GM18868 (cell line): ENCODE measurements around the gene DIRAS1.
A peak's percentile ranks its signal among the peaks of the same experiment; 100 is the strongest.

ENCODE experiments used
- ATAC-seq: cut with Tn5 transposase; IDR thresholded peaks from one replicate; pipeline ENCODE4 v1.9.1; 2021; ENCODE audit warnings: mild to moderate bottlenecking, moderate library complexity; ENCODE audit not compliant: unreplicated experiment

DIRAS1 gene

DNA sequence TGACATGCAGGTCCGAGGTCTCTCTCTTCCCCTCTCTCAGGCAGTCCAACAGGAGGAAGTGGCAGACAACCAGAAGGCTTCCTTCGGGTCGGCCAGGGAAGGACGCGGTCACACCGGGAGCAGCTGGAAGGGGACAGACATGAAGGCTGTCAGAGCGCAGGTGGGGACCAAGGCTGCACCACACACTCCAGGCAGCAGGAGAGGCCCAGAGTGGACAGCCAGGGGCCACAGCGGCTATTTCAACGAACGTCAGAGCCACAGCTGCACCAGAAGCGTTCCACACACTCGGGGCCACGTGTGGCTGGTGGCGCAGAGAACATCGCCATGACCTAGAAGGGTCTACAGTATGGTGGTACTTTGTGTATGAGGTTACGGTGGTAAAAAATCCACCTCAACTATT, 34.6 kb upstream of the DIRAS1 start:
- ATAC-seq = no peak

DNA sequence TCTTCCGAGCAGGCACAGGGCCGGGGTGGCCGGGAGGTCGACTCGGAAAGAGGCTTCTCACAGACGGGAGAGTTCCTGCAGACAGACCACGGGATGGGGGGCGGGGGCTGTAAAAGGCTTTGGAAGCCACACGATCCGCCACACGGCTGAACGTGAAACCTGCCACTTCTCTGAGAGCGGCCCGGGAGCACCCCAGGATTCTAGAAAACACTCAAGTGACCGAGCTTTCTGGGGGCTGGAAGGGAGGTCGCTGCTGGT, 34.2 kb upstream of the DIRAS1 start:
- ATAC-seq = no peak

DNA sequence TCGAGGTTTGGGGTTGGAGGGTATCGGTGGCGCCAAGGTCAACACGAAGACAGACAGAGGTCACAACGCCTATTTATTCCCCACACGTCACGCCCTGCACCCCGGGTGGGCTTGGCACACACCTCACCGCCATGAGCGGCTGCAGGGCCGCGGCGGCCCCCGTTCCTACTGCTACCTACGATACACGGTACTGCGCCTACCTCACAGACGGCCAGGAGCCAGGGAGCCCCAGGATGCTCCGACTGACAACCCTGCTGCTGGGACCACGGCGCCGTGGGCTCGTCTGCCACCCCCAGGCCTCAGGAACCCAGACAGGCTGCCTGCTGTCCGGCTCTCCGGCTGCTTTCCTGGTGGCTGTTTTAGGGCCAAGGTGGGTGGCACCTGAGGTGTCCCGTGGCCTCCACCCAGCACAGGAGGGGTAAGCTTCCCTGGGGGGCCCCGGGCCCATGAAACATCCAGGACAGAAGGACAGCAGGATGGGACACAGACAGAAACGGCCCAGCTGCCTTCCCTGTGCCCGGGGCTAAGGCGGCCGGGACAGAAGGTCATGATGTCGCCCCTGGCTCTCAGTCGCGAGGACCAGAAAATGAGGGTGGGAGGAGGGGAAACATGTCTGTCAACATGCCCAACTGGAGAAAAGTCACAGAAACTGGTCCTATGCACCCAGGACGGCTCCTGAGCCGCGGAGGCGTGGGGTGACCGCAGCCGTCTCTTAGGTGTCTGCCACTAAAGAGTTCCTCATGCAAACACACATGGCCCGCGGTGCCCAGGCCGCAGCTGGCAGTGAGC, 33.7 kb upstream of the DIRAS1 start:
- no peak for ATAC-seq

DNA sequence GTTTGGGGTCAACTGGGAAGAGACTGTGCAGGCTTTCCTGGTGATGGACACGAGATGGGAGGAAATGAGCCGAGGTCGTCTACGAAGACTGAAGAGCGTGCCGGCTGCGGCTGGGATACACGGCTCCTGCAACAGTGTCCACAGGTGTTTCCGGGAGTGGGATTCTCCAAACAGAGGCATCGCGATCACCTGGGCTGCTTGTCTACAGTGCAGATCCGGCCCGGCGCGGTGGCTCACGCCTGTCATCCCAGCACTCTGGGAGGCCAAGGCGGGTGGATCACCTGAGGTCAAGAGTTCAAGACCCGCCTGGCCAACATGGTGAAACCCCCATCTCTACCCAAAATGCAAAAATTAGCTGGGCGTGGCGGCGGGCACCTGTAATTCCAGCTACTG, 30.3 kb upstream of the DIRAS1 start:
- no peak for ATAC-seq

DNA sequence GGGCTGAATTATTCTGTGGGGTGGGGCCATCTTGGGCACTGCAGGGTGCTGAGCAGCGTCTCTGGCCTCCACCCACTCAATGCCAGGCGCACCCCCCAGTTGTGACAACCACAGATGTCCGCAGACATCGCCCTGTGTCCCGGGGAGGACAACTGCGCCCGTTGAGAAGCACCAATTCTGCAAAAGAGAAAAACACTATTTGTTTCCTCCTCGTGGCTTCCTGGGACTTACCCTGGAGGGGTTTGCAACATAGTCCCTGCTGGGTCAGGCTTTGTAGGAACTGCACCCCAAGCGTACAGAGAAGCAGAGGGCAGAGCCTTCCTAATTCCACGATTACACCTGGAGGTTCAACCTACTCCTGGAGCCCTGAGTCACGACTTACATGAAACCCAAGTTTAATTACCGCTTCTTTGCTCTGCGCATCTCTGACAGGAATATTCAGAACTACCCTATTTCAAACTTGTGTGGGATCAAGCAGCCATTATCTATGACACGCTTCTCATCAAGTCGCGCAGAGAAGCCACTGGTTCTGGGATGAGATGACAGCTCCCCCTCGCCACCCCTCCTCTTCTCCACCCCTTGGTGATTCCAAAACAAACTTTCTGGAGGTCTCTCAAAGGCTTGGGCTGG, 29.8 kb upstream of the DIRAS1 start:
- no peak for ATAC-seq

DNA sequence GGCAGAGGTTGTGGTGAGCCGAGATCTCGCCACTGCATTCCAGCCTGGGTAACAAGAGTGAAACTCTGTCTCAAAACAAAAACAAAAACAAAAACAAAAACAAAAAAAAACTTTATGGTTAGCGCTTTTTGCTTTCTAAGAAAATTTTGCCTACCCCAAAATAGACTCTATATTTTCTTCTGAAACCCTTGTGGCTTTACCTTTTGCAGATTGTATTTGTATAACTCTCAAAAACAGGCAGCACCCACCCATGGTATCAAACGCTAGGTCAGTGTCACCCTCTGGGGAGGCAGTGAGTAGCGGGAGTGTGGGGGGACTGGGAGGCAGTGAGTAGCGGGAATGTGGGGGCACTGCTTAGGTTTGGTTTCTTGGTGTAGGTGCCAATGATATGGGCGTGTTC, 26.2 kb upstream of the DIRAS1 start:
- no peak for ATAC-seq

DNA sequence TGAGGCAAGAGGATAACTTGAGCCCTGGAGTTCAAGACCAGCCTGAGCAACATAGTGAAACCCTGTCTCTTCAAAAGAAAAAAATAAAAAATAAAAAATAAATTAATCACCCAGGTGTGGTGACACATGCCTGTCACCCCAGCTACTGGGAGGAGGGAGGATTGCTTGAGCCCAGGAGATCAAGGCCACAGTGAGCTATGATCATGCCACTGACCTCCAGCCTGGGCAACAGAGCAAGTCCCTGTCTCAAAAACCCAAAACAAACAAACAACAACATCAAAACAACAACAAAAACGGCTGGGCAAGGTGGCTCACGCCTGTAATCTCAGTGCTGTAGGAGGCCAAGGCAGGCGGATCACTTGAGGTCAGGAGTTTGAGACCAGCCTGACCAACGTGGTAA, 22.9 kb upstream of the DIRAS1 start:
- ATAC-seq = no peak

DNA sequence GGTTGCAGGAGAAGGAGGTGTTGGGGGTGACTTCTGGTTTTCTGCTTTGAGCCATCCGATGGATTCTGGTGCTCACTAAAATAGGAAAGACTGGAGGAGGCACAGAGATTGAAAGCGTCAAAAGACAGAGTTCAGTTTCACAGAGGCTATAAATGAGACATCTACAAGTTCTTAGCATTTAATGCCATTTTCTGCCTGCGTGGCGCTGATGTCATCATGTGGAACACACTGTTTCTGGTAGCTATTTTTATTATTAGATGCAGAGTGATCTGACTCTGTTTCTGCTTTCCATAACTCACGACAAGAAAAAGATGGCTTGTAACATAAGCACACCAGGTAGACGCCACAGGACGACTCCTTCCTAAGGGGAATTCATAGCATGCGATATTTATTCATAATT, 21.9 kb upstream of the DIRAS1 start:
- ATAC-seq = no peak

DNA sequence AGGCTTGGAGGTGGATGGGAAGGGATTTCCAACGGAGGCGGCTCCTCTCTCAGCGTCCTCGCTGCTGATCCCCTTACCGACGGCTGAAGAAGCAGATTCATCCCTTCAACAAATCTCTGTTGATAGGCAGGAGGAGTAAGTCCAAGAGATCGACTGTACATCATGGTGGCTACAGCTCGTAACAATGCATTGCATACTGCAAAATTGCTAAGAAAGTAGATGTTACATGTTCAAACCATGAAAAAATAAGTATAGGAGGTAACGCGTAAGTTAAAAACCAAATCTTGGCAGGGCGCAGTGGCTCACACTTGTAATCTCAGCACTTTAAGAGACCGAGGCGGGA, 19.1 kb upstream of the DIRAS1 start:
- ATAC-seq = no peak

DNA sequence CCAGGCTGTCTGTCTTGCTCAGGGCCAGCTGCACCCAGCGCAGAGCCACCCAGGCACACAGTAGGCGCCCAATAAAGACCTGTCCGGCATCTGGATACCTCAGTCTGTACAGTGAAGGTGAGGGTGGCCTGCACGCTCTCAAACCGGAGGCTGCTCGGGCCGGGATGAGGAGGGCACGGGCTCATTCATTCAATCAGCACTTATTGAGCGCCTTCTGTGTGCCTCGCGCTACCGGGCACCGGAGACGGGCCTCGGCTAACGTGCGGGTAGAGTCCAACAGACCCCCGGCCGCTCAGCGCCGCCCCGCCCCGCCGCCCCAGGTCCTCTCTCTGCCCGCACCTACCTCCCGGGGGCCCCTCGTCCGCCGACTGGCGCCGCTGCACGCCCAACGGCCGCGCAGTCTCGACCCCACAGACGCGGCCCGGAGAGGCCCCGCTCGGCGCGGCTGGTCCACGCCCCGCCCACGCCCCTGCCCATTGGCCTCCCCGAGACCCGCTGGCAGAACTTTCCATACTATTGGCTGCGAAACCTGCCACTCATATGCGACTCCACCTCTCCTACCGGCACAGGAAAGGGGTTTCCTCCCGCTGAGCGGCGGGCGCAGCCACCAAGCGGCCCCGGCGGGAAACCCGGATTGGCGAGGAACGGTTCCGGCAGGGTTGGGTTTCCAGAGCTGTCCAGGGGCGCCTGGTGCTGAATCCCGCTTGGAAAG, 18.6 kb upstream of the DIRAS1 start, which contains the start of gene SLC39A3:
TSS of gene SLC39A3 (minus strand) at position 416 of the 712 bp plus-strand sequence. CDS start 2,760 bp downstream, outside the sequence.
- ATAC-seq = peak; percentile 95

DNA sequence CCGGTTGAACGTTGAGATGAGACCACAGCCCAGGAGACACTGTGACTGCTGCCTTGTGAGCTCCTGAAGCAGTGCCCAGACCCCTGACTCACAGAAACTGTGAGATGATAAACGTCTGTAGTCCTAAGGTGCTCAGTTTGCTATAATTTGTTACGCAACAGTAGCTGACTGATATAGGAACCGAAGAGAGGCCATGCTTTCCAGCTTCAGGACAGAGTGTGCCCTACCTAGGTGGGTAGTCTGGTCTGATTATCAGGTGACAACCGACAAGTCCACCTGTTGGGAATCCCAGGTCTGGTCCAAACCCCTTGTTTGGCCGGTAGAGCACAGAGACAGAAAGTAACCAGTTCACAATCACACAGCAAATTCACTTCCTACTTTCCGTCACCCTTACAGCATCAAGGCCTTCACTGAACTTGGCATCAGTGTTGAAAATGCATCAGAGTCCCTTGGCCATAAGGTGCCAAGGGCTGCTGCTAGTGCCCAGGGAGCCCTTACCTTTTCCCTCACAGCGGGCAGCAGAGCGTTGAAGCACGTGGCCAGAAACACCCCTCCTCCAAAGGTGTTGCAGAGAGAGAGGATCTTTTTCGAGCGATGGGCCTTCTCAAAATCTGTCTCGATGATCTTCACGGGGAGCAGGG, 15.5 kb upstream of the DIRAS1 start:
- ATAC-seq = no peak

DNA sequence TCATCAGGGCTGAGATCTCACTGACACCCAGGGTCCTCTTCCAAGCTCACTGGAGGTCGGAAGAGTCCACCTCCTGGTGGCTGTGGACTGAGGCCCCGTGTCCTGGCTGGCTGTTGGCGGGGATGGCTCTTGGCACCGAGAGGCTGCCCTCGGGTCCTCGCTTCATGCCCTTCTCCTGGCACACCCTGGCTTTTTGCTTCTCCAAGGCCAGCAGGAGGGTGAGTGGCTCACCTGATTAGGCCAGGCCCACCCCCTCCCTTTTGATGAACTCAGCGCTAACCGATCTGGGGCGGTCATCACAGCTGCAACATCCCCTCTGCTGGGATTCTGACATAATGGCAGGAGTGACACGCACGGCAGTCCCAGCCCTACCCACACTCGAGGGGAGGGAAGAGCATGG, 14.2 kb upstream of the DIRAS1 start:
- no peak for ATAC-seq

DNA sequence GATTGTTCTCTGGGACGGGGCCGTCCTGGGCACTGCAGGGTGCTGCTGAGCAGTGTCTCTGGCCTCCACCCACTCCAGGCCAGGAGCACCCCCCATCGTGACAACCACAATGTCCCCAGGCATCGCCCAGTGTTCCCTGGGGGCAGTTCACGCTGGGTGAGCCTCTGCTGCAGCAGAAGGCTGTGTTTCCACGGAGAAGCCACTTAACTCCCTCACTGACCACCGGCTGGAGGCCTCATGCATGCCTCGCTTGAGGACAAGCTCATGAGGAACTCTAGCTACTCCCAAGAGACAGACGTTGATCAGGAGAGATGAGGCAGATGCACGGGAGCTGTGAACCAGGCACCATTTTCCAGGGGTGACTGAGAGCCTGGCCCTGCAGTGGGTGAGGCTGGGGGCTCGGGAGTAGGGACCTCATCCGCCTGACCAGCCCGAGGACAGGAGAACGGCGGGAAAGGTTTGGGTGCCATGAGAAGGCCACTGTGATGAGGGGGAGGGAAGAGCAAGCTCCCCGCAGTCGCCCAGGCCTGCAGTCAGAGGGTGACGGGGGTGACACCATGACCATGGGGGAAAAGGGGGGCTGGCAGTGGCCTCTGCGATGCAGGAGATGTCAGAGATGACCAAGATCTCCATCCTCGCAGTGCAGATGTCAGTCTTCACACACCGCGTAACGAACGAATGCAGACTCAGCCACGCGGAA, 13.6 kb upstream of the DIRAS1 start:
- ATAC-seq = no peak

DNA sequence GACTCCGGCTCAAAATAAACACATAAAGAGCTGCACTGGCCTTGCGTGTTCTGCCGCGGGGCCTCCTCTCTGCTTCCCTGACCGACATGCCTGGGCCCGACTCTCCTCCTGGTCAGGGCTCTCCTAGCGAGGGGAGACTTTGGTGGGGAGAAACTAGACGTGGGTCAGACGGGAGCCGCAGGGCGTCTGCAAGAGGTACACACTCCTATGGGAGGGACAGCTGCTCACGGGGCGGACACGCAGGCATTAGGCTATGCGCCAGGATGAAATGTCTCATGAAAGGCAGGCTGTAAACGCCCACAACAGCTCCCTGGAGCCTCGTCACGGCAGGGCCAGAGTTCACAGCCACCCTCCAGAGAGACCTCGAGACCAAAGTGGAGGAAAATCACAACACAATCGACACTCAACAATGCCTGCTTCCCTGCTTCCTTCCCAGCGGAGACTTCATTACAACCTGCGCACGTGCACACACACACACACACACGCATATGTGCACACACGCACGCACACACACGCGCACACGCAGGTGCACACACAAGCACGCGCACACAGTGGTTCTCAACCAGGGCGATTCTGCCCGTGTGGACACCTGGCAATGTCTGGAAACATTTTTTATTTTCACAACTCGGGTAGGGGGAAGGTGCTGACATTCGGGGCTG, 12.9 kb upstream of the DIRAS1 start:
- no peak for ATAC-seq

DNA sequence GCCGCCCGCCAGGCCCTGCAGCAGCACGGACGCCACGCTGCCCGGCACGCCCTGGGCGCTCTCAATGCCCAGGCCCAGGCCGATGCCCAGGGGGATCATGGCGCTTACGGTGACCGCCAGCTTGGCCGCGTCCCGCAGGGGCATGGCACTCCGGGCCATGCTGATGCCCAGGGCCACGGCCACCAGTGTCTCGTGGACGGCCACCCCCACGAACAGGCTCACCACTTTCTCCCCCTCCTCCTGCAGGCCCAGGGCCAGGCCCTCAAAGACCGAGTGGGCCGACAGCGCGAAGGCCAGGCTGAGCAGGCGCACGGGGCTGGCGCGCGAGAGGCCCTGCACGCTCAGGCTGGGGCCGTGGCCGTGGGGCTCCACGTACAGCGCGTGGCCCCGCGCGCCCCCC, 11.7 kb upstream of the DIRAS1 start:
- ATAC-seq = no peak

DNA sequence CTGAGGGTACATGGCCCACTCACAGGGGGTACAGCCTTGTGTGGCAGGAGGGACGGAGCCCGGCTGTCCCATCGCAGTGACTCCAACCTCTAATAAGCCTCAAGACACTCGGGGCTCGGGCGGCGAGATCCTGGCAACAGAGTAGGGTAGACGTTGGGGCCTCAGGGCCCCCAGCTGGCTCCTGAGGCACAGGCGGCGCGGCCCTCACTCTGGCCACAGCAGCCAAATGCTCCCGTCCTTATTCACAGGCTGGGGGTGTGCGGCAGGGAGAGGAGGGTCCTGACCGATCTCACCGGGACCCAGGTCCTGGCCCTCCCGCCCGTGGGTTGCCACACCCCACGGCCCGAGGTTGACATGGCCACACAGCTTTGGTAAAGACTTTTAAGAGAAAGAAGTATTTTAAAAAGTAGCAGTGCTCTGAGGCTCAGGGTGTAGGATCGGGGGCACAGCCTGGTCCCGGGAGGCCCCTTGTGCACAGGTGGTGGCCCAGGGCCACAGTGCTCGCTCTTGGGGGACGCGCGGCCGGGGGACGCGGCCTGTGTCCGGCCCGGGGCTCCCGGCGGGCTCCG, 11.1 kb upstream of the DIRAS1 start:
- ATAC-seq = no peak

DNA sequence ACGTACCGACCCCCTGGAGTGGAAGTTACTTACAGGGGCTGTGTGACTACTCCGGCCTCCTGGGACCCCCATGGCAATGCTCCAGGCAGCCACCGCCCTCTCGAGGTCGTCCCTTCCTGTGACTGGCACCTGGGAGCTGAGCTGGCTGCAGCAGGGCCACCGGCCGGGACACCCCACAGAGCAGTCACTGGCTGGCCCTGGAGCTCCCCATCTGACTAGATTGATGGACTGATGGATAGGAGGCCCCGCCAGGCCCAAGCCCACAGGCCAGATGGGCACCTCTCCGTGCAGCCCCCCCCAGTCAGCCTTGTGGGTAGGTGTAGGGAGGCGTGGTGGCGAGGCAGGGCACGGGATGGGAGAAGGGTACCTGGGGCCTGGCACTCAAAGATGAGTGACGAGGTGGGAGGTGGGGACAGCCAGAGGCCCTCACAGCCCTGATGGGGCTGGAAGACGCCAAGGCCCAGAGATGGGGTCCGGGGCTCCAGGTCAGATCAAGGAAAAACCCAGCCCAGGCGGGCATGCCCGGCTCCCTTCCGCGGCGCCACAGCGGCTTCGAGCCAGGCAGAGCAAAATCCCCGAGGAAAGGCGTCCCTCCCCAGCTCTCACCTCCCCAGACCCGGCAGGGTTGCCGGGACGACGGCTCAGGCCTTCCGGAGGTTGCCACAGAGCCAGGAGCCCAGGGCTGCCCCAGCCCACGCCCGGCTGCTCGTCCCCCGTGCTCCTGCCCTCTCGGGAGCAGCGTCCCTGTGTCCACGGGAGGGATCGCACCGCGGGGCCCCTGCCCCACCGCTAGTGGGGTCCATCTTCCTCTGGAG, 10.2 kb upstream of the DIRAS1 start:
- no peak for ATAC-seq

DNA sequence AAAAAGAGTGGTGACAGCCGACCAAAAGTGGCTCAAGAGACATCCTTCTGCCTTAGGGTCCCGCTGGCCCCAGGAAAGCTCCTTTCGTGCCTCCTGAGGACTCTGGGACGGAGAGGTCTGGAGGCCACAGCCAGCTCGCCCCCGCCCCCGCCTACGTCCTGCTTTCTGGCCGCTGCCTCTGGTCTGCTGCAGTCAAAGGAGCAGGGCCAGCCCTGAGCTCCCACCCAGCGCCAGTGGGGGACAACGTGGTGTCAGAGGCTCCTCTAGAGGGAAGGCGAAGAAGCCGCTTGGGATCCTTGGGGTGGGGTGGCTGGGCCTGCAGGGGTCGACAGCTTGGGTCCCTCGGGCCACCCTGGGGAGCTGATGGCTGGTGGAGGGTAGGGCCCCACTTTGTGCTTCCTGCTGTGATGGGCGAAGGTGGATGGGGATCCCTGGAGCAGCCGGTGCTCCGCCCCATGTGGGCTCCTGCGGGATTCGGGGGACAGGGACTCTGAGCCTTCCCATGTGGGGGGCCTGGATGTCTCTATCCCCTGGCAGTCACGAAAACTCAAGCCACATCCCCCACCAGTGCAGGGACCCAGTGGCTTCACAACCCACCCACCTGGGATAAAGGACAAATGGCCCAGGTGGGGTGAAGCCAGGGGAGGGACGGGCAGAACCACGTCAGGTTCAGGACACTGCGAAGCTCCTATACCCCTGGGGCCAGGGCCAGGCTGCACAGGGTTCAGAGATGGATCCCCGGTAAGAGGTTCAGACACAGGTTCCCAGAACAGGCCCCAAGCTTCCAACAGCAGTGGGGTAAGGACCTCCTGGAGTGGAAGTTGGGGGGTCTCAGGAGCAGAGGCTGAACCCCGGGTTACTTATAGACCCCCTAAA, 9.0 kb upstream of the DIRAS1 start:
- no peak for ATAC-seq
